GM21390 (cell line): ENCODE measurements around the gene TRNT1.

Experiments used
- ATAC-seq: cut with Tn5 transposase; IDR thresholded peaks from one replicate; pipeline ENCODE4 v1.9.1; 2021; ENCODE audit not compliant: unreplicated experiment

Gene TRNT1

DNA sequence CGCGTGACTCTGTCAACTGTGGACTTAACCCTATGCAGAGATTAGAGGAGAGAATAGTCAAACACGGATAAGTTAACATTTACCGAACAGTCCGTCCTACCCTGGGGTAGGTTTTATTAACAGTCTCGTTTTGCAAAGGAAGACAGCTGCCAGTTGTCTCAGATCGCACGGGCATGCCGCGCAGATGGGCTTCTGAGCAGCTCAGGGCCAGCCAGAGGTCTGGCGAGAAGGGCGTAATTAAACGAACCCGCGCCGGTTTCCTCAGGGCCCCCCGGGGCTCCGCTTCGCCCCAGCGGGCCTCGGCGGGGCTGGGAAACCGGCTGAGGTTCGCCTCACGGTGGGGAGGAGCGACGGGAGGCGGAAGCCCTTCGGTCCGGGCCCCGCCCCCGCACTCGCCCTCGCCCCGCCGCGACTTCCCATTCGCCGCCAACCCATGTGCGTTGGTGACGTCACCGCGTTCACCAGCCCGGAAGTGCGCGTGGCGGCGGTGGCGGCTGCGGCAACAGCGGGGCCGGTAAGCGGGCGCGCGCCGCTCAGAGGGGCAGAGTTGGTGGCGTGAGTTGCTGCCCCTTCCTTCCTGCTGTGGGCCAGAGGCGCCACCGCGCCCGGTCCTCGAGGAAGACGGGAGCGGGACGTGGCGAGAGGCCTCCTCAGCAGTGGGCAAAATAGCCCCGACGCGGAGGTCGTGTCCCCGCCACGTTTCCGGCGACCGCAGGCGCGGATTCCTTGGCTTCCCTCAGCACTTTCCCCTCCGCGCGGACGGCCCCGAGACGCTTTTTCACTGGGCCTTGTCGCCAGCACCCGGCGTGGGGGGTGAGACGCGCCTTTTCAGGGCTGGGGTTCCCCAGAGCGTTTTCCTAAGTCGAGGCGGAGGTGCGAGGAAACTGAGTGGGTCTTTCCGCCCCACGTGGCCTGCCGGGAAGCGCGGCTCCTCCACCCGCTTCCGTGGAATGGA lies at the start of gene TRNT1:
TRNT1 (plus strand) TSS at position 464 of the 955 bp plus-strand sequence. CDS start 2,101 bp downstream, outside the sequence.
- peak; percentile 95 for ATAC-seq

DNA sequence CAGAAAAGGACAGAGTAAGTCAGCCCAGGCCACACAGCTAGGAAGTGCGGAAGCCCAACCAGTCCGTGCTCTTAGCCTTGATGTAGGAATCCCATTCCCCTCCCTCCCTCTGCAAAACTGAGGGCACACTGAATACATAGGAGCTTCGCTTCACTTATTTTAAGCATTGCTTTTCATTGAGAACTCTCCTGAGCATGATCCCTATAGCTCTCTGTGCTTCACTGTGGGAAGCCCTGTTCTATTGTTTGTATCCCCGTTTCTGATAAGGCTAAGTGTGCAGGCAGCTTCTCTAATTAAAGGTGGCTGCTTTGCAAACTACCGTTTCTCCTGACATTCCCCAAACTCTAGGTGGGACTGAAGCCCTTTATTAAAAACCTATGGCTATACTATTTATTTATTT lies 46.4 kb upstream of the TRNT1 start:
- no peak for ATAC-seq

DNA sequence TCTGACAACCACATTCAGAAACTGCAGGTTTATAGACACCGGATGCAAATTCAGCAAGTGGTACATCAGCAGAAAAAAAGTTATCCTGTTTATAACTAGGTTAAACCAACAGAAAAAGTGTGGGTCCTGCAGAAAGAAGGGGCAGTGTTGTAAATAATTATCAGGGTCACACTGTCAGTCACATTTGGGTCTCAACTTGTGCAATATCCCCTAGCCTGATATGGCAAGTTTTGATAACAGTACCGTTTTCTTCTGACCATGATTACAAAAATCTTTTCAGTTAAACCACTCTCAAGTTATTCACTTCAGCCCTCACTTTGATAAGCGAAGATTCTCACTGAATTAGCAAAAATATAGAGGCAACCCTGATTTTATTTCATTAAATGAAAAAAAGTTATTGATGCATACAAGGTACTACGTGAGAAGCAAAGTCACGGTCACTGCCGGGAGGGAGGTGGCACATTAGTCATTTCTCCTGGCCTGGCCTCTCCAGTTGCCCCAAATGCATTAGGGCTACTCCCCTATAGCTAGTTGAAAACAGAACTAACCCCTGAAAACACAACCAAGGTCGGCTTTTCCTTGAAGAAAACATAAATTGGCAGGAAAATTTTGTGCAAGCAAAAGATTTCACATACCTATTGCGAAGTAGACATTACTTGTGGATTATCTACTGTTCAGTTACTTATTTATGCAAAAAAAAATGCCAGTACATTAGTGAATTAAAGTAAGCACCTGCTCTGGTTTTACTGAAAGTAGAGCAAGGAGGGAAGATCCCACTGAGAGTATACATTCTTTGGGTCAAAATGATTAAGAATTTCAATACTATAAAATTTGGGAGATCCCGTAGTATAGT lies 45.1 kb upstream of the TRNT1 start:
- ATAC-seq: peak; percentile 38

DNA sequence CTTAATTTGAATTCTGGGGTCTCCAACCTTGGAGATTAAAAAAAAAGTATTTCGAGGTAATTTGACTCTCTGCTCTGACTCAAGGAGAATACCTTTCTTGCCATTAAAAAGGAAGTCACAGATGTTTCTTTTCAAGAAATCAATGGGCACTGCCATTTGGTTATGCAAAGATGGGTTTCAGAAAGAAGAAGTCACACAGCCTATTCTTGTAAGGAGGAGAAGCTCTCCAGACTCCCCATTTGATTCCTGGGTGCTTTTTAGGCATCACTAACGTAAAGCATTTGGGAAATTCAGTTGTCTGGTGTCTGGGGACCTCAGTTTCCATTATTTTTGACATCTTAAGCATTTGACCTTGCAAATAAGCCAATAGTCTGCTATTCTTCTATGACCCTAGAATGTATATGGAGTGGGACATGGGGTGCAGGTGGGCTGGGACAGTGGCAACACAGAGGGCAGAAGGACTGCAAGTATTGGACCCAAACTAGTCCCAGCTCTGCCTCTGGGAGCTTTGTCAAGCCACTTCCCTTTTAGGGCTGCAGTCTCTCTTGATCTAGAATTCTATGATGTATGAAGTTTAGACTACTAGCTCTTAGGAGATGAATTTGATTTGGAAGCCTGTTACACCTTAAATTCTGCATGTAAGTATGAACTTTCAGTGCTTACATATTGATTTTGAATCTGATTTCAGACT lies 44.4 kb upstream of the TRNT1 start:
- ATAC-seq: peak; percentile 86

DNA sequence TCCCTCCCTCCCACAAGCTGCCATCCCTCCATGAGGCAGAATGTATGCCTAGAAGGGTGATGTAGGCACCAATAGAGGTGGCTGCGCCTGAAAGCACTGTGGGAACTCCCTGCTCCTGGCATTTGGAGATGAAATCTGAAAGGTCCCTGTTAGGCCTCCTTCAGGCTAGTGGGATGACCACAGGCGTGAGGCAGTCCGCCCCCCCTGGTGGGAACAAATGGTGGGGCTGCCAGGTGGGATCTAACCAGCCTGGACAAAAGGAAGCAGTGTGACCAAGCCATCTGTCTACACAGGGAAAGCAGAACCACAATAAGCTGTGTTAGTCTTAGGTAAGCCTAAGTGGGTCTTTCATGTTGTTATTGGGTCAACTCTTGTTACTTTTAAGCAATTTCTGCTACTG lies 41.9 kb upstream of the TRNT1 start:
- ATAC-seq: no peak

DNA sequence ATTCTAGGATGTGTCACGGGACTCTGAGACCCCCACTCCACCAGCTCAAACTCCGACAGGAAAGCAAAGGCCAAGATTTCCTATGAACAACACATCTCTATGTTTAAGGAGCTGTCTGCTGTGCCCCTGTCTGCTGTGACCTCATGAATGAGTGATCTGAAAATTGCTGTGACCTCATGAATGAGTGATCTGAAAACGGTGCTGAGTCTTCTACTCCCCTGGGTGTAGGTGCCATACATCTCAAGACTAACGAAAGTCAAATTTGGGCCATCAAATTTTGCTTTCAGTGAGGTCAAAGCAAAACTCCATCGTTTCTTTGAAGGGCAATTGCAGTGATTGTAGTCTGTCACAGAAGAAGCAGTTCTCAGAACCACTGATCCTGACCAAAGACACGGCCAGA lies 41.0 kb upstream of the TRNT1 start:
- ATAC-seq: peak; percentile 31

DNA sequence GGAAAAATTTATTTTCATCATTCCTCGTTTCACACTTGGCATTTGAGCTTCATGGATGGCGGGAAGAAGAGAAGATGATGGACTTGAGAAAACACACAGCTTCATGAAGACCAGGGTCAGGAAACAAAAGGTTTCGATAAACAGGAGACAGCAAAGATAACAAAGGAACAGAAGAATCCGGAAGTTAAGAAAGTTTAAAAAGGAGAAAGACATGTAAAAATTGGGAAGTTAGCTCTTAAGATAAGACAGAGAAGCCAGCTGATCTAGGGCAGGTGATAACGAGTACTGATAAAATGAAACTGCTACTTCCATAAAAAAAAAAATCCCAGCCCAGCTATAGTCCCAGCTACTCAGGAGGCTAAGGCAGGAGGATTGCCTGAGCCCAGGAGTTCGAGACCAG lies 40.5 kb upstream of the TRNT1 start:
- ATAC-seq: no peak

DNA sequence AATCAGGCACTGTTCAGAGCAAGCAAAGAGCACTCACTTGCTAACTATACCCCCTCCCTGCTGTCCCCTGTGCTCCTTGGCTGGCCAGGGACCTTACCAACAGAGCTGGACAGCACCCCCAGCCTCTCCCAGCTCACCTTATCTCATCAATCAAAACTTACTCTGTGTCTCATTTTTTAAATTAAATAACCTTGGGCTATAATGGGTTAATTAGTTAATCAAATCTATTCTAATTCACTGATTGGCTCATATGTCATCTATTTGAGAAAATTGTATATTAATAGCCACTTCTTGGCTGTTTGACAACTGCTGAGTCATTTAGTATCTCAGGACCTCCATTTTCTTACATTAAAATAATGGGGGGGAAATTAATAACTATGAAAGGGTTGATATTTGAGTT lies 39.5 kb upstream of the TRNT1 start:
- no peak for ATAC-seq

DNA sequence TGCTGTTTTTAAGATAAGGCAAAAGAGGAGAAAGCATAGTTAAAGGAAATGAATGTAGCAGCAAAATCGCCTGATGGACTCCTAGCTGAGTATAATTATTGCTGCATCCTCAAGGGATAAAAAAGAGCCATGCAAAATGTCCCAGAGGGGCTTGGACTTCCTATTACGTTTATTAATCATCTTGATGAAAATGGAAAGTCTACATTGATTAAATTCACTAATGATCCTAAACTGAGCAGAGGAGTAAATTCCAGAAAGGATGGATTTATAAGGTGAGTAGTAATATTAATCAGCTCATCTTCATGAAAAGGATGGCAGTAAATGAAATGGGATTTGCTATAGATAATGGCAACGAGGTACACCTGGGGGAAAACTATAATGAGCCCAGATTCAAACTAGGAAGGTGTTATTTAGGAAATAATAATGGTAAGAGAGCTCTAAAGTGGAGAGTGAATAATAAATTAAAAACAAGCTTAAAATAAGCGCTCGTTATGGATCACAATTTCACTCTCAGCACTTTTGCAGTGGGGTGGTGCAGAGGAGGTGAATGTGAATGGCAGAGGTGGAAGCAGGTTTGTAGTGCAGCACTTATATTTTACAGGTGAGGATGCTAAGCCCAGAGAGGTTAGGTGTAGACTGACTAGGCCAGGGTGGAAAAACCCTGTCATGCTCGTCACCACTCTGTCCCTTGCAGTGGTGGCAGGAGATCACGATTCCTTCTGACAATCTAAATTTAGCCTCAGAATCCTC lies 38.8 kb upstream of the TRNT1 start:
- no peak for ATAC-seq

DNA sequence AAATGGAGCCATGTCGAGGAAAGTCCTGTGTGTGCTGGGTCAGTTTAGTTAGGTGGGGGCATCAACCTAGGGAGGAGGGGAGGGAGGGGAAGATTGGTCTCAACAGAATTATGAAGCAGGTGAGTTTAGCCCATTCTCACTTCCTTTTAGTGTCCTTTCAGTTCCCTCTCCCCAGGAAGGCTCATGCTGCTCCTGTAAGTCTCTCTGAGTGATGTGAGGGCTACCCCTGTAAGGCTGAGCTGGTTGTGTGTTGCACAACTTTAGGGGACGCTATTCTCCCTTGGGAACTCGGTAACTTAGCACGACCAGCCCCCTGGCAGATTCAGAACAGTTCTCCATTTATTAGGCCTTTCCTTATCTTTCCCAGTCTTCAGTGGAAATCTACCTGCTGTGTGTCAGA lies 37.7 kb upstream of the TRNT1 start:
- ATAC-seq: peak; percentile 96

DNA sequence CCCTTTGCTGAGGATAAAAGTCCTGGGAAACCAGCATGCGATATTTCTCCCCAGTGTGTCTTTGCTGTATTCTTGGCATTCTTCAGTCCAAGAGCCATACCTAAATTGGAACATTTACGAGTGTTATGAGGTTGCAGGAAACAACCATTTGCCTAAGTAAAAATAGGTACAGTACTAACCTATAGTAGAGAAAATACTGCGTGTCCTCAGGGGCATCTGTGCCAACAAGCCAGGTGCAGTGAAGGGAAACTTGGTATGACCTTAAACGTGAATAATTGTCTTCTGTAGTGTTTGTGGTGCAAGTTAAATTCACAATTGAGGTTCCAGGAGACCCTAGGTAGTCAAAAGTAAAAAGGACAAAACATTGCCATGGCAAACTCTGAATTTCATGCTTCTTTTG lies 28.8 kb upstream of the TRNT1 start:
- no peak for ATAC-seq

DNA sequence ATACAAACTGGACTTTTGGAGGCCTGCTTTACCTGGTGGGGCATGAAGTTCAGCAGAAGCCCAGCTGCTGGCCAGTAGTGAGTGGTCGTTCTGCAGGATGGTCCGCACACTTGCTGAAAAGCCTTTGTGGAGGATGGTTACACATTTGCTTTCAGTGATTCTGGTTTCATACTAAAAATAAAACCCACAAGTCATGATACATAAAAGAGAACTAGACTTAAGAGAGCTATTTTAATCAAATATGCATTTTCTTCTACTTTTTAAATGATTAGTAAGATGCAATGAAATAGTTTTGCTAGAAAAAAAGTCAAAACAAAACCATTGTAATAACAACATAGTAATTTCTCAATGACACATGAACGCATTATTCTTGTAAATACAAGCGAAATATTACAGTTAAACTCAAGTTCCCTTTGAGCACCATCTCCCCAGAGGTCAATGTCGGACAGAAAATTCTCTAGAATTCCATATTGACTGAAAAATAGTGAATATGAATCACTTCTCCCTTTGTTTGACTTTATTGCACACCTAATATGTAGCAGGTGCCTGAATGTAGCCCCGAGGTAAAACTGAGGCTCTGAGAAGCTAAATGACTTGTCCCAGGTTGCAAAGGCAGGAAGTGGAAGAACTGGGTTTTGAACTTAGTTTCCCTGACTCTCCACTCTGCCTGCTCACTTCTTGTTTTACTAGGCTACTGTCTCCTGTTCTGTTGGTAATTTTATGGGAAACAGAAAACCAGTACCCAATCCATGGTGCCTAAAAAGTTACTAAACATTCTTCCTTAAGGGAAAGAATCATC lies 24.9 kb upstream of the TRNT1 start:
- ATAC-seq: peak; percentile 70

DNA sequence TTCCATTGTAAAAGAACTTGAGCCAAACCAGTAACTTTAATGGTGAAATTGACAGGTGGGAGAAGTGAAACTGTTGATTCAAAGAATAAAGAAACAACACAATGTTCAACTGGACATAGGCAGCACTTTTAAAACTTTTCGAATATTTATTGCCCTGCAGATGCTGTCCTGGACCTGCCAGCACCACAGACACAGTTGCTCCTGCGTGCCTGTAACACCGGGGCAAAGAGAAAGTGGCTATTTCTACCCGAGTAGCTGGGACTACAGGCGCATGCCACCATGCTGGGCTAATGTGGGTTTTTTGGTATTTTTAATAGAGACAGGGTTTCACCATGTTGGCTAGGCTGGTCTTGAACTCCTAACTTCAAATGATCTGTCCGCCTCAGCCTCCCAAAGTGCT lies 24.0 kb upstream of the TRNT1 start:
- no peak for ATAC-seq

DNA sequence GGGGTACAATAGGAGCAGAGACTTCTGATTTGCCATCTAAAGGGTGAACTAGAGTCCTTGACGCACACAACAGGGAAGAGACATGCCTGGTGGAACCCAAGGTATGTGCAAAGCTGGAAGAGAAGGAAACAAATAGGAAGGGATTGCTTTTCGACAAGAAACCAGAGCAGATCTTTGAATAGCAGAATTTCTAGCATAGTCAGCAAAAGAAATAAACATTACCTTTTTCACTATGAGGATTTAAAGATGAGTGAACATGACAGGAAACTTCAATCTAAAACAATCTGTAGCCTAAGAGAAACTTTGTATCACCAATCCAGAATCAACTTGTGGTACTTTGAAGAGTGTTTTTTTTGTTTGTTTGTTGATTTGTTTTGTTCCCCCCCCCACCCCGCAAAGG lies 21.5 kb upstream of the TRNT1 start:
- no peak for ATAC-seq

DNA sequence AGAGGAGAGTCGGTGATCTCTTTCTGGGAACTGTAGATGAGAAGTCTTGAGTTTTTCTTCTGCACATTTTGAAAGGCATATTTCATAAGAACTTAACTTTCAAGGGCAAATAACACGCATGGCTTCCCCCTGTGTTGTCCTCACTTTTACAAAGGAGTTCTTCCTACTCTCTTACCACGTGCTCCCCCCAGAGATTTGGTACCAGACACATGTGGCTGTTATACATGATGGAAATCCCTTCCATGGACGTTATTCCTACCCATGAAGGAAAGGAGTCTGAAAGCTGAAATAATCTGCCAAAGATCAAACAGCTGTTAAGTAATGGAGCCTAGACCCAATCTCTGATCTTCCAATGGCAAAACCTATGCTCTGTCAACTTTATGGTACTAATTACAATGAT lies 20.9 kb upstream of the TRNT1 start:
- ATAC-seq: no peak

DNA sequence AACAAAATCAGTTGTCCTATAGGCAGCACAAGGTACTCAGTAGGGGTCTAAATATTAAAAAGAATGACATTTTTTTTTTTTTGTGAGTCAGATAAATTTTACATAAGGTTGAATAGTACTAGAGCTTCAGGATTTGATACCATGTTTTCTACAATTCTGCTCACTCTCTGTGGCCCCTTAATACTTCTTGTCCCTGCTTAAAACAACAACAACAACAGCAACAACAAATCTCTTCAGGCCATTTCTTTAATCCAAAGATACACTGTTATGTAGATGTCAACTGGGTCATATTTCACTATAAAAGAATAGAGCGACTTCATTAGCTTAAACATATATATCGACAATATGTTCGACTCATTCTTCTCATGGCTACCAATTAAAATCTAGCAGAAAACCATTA lies 19.6 kb upstream of the TRNT1 start:
- ATAC-seq: no peak

DNA sequence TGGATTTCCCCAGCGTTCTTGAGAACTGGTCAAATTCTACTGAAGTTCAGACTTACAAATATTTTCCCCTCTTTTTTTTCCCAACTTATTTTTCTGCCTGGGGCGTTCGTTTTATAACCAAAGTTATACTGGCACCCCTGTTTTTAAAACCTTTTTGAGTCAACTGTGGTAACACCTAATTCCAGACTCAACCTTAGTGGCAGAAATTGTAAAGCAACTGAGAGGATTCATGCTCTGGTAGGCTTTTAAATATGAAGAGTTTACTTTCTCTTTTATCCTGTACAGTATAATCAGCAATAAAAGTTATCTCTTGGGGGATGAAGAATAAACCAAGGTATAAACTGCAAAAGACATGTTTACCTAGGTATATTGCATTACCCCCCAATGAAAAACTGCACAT lies 18.9 kb upstream of the TRNT1 start:
- no peak for ATAC-seq

DNA sequence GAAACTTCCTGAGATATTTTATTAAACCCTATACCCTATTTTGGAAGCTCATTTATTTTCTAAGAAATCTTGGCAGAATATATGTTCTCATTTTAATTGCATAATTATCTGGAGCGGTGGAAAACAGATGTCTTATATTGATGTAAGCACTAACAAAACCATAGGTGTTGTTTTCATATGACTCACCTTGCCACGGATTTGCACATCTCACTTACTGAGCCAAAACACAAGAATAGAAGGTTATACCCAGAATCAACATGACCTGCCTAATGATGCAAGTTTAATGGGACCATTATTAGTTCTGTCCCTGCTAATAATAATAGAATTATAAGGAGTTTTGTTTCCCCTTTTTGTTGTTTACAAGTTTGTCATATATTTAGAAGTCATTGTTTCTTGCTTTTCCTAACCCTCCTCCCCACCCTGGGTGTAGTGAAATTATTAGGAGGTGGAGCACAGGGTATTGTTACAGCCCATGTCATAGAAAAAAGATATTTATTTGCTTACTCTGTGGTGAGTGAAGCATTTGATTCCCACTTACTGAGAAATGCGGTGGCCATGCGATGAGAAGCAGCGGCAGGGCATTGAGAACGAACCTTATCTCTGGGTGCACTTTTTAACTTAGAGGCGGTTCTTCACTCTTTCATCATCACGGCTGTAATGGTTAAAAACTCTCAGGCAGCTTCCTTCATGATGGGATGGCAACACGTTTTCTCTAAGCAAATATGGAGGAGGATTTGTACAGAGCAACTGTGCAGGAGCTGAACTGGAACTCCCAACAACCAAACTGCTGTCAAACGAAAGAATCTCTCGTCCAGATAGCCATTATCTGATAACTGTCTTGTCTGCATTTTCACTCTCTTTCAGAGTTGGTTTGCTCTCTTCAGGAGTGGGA lies 17.1 kb upstream of the TRNT1 start:
- ATAC-seq: peak; percentile 77

DNA sequence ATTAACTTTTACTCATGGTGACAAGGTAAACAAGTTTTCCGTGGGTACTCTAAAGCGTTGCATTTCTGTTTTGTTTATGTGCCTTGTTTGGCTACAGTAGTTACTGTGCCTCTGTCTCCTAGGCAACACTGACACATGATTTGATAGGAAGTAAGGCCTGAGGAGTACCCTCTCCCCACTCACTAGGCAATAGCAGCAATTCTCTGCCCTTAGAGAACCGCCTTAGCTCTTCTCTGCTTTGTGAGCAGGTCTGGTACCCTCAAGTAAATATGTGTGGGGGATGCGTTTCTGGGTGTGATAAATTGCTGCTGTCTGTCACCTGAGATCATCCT lies 16.5 kb upstream of the TRNT1 start, which contains the start of gene IL5RA:
IL5RA (minus strand) TSS at position 76 of the 332 bp plus-strand sequence. CDS start 5,390 bp downstream, outside the sequence.
- ATAC-seq: peak; percentile 29
